NAMALWA (cell line): Measurements from ENCODE around the gene PPP6R2.
"Not testable (repeated sequence)": the region's sequence is repeated elsewhere in the genome, so short reads cannot be mapped to it uniquely, and the experiment has no call there.

Experiments used
- DNase-seq: peaks from one replicate; pipeline ENCODE4 v3.0.0-alpha.2; 2015; ENCODE audit warnings: low spot score

The PPP6R2 gene

DNA sequence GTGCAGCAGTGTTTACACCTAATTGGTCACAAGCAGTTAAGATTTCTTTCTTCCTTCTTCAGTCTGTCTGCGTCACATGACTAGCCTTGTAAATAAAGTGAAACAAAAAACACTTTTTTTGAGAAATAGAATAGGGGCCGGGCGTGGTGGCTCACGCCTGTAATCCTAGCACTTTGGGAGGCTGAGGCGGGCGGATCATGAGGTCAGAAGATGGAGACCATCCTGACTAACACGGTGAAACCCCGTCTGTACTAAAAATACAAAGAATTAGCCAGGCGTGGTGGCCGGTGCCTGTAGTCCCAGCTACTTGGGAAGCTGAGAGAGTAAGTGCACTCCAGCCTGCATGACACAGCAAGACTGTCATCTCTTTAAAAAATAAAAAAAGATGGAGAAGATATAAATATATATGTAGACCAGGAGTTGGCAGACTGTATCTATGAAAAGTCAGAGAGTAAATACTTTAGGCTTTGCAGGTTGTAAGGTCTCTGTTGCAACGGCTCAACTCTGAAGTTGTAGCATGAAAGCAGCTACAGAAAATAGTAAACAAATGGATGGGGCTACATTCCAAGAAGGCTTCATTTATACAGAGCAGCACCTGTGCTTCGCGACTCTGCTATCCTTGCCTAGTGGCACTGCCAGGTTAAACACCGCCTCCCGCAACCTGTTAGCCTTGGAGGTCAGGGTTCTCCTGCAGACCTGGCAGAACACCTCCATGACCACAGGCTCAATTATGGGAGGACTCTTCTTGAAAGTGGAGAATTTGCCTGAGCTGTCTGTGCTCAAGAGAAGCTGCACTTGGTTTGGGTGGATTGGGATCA is 55.9 kb downstream of the PPP6R2 start:
- no peak for DNase-seq

DNA sequence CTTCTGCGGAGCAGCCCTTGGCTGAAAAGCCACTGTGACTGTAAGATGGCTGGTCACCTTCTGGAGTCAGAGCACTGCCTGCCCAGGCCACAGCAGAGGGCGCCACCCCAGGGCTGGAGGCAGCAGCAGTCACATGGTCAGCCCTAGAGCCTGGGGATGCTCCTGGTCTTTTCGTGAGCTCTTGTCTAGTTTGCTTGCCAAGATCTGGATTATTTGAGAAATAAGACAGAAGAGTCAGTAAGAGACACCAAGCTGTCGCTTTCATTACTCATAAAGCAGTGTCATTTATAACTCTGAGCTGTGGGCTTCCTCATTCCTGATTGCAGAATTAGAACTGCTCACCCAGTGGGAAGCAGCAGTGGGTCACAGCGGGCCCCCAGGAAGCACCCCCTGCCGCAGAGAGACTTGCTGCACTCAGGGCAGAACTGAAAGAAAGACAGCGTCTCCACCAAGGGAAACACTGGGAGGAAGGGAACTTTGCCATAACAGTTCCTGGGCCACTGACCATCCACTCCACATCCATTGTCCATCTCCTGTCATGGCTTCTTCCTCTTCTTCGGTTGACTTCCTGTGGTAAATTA is 56.7 kb downstream of the PPP6R2 start:
- DNase-seq, result peak; percentile 34

DNA sequence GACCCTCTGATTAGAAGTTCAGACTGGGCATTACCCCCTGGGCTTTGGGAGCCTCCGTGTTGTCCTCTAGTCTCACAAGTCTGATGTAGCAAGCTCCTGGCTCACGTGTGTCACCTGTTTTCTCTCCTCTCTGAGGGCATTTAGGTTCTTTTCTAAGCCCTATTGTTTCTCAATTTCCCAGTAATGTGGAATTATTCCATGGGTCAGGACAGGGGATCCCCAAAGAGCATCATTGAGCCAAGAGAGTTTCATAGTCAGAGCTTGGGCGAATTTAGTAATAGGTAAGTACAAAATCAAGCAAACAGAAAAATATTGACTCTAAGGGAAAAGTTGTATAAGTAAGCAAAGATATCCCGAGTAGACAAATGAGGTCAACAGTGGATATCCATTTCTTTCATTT is 57.3 kb downstream of the PPP6R2 start:
- no peak for DNase-seq

DNA sequence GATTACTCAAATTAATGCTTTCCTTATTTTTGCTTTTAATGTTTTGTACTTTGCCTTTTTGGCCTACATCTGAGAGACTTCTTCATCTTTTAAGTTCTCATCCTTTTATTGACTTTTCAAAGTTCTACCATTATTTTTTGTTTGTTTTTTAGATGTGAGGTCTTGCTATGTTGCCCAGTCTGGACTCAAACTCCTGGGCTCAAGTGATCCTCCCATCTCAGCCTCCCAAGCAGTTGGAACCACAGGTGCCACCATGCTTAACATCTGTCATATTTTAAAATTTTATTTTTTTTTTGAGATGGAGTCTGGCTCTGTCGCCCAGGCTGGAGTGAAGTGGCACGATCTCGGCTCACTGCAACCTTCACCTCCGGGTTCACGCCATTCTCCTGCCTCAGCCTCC is 57.8 kb downstream of the PPP6R2 start:
- no peak for DNase-seq

DNA sequence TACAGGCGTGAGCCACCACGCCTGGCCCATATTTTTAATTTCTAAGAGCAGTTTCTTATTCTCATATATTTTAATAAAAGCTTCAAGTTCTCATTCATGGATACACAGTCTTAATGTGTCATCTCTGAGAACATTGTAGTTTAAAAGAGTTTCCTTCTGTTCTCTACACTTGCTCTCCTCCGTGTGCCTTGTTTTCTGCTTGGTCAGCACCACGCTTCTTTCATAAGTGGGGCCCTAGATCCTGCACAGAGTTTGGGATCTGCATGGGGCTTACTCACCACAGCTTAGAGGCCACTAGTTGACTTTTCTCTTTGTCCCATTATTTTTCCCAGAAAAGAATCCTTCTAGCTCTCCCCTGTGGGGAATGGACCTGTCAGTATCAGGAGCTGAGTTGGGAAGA is 58.8 kb downstream of the PPP6R2 start:
- no peak for DNase-seq

DNA sequence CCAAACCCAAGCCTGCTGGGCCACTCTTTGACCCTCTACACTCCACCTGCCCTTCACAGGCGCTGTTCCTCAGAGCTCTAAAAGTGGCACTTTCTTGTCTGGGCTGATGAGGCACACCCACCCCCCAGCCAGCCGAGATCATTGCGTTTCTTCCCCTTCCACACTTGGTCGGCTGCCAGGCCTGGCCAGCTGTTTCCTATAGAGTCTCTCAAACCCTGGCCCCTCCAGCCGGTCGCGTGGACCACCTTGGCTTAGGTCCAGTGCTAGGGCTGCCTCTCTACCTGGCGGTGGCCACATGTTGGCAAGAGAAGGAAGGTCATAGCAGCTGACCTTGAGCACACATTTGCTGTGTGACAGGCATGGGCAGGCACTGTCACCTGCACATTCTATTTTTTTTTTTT is 60.6 kb downstream of the PPP6R2 start:
- DNase-seq, result peak; percentile 53

DNA sequence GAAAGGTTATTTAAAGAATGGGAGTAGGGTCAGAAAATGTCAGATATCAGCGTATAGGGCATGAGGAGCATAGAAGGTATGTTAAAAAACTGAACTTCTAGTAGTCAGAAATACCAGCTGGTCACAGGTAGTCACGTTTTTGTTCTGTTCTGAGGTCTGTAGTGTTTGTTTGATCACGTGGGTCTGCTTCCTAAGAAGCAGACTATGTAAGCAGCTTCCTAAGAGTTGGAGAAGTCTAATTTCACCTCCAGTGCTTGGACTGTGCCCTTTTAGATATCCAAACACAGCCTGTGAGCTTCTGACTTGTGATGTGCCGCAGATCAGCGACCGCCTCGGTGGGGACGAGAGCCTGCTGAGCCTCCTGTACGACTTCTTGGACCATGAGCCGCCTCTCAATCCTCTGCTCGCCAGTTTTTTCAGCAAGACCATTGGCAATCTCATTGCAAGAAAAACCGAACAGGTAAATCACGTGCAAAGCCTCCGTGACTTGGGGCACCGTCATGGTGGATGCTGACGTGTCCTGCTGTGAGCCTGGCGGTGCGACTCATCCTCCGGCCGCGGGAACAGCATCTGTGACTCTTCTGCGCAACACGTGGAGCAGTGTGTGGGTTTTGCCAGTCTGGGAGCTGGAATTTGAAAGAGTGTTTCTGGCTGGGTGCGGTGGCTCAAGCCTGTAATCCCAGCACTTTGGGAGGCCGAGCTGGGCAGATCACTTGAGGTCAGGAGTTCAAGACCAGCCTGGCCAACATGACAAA is 63.5 kb downstream of the PPP6R2 start:
- no peak for DNase-seq

DNA sequence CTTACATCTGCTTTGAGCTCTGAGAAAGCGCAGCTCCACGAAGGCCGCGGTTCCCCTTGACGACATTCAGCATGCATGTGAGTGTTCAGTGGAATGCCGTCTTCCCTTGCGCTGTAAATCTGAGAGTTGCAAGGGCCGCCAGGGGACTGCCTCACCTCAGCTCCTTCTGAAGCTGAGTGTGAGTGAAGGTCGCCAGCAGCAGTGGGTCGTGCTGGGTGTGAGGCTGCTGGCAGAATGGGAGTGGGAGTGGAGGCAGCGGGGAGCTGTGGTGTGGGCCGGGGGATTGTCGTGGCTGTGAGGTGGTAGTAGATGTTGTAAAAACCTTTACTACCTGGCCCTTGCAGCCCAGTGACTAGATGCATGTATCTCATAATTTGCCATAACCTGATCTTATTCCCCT is 65.2 kb downstream of the PPP6R2 start:
- no peak for DNase-seq

DNA sequence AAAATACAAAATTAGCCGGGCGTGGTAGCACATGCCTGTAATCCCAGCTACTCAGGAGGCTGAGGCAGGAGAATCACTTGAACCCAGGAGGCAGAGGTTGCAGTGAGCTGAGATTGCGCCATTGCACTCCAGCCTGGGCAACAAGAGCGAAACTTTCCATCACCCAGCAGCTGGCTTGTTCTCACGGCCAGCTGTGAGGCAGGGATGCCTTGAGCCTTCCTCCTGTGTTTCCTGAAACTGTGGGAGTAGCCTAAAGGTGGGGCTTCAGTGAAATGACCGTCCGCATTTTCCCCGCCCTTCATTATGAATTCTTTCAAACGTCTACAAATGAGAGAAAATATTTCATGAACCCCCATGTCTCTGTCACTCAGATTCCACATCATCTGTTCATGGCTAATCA is 65.8 kb downstream of the PPP6R2 start:
- not testable (repeated sequence) for DNase-seq

DNA sequence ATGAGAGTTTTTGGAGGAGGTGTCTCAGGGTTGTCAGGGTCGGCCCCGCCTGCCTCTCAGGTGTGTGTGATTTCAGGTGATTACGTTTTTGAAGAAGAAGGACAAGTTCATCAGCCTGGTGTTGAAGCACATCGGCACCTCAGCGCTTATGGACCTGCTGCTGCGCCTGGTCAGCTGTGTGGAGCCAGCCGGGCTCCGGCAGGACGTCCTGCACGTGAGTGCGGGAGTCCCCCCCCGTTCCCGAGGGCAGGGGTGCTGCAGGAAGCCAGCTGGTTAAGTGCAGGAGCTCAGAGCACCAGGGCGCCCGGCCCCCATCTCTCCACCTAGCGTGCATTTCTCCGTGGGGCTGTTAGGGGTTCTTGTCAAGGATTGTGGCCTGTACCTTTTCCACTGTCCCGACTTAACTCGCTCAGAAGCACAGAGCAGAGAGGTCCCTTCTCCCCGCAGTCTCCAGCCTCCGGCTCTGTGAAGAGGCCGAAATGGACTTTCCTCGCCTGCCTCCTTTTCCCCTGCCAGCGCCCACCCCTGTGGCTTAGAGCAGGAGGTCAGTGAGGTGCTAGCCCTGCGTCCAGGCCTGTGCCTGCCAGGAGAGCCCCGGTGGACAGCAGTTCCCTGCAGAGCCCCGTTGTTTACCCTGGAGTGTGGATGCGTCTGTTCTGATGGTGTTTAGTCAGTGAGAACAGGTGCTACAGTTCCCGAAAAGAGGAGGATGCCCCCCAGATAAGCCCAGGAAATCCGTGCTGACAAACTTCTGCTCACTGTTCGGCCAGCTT is 71.5 kb downstream of the PPP6R2 start:
- no peak for DNase-seq

DNA sequence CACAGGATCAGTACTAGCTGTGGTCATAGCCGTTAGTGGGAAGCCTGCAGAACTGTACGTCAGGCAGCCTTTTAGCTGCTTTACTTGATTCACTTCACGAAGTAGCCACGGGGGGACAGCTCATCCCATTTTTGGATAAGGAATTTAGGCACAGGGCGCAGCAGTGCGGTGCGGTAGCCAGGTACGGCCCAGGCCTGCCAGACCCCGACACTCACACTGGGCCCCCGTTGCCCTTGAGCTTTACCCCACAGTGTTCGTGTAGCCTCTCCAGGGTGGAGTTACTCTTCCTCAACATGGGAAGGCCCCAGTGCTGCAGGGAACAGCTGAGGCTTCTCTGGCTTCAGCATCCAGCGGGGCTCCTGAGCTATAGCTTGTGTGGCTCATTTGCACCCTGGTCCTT is 72.3 kb downstream of the PPP6R2 start:
- DNase-seq, result no peak

DNA sequence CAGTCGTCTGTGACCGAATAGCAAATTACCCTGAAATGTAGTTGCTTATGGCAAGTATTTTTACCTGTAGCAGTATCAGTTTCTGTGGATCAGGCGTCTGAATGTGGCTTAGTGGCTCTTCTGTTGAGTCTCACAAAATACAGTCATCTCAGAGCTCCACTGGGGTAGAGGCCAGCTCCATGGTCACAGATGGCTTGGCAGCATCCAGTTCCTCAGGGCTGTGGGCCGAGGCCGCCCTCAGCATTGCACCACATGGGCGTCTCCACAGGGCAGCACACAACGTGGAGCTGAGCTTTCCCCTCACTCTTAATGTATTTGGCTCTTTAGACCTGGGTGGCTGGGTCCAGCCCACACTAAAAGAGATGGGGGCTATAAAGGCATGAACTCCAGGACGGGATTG is 73.9 kb downstream of the PPP6R2 start:
- DNase-seq, result no peak

DNA sequence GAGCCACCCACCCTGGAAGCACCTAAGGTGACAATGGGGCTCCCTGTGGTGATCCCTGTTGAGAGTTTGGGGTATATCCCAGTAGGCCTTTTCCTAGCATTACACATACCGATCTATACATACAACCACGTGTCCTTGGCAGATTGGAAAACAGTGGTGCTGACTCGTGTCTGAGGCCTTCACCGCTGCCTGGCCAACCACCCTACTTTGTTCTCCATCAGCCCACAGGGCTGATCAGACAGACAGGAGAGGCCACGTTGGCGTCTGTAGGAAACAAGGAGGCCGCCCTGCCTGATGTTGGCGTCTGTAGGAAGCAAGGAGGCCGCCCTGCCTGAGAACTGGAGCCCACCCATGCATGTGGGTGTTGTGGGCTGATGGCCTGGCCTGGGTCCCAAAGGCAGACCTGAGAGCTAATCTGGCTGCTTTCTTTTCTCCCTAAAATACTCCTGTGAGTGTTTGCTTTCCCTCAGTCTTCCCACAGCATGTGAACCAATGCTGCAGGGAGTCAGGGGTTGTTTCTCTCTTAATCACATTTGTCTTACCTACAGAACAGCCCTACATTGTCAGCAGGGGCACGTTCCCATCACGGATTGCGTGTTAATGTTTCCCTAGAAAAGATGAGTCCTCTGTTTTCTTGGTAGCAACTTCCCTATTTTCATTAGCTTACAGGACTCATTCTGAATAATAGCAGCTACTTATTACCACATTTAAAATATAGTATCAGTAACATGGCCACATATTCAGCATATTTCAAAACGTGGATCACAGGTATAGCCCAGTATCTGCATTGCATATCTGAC is 74.5 kb downstream of the PPP6R2 start:
- DNase-seq, result no peak

DNA sequence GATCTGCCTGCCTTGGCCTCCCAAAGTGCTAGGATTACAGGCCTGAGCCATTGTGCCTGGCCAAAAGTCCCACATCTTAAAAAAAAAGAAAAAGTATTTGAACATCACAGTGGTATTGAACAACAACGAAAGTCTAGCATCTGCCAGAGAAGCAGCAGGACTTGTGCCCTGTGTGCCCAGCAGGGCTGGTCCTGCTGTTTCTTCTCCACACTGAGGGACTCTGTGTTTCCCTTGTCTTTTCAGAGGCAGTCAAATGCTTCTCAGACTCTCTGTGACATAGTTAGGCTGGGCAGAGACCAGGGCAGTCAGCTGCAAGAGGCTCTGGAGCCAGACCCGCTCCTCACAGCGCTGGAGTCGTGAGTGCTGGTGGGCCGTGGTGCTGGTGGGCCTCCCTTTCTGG is 75.5 kb downstream of the PPP6R2 start:
- DNase-seq, result no peak

DNA sequence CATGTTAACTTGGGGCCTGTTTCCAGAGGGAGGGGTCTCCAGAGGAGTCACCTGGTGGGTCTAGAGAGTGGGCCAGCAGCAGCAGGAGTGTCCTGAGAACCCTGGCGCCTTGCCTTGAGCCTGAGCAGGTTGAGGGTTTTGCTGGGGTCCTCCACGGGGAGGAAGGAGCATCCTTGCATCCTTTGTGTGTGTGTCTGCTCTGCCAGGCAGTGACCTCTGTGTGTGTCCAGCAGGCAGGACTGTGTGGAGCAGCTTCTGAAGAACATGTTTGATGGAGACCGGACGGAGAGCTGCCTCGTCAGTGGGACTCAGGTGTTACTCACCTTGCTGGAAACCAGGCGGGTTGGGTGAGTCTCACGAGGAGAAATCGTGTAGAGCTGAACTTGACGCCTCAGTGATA is 76.0 kb downstream of the PPP6R2 start:
- no peak for DNase-seq

DNA sequence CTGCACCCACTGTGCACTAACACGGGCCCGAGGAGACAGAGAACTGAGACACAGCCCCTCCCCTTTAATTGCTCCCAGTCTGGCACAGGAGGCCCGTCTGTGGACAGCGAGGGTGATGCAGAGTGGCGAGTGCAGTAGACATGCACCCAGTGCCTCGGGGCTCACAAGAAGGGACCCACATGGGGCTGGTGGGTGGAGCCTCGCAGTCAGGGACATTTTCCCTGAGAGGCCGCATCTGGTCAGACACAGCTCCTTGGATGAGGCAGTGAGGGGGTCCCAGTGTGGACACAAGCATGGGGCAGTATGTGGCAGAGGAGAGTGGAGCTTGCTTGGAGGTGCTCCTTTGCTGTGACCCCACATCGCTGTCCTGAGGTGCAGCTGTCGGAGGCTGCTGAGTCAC is 76.9 kb downstream of the PPP6R2 start:
- DNase-seq, result no peak

DNA sequence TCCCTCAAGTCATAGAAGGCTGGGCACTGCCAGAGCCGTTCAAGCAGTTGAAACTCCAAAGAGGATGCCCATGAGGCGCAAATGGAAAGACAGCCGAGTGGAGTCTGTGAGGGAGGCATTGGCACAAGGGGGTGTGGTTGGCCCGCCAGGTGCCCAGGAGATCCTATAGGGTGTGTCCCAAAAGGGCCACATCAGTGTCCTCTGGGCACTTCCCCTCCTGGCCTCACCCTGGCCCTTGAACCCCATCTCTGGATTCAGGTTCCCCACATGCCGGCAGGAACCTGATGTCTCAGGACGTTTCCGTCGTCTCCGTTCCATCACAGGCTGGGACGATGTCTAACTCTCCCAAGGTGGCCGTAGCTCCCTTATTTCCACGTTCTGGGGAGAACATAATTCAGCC is 77.5 kb downstream of the PPP6R2 start:
- no peak for DNase-seq

DNA sequence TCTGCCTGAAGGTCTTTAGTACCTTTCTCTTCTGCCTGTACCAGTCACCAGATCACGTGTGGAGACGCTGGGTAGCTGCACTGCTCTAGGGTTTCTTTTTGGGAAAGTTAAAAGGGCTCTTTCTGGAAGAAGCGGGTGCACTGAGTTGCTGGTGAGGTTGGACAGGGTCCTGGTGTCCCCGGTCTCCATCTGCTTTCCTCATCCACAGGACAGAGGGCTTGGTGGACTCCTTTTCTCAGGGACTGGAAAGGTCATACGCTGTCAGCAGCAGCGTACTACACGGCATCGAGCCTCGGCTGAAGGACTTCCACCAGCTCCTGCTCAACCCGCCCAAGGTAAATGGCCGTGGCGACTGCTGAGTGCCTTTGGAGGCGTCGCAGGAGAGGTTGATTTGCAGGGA is 78.9 kb downstream of the PPP6R2 start:
- DNase-seq, result no peak

DNA sequence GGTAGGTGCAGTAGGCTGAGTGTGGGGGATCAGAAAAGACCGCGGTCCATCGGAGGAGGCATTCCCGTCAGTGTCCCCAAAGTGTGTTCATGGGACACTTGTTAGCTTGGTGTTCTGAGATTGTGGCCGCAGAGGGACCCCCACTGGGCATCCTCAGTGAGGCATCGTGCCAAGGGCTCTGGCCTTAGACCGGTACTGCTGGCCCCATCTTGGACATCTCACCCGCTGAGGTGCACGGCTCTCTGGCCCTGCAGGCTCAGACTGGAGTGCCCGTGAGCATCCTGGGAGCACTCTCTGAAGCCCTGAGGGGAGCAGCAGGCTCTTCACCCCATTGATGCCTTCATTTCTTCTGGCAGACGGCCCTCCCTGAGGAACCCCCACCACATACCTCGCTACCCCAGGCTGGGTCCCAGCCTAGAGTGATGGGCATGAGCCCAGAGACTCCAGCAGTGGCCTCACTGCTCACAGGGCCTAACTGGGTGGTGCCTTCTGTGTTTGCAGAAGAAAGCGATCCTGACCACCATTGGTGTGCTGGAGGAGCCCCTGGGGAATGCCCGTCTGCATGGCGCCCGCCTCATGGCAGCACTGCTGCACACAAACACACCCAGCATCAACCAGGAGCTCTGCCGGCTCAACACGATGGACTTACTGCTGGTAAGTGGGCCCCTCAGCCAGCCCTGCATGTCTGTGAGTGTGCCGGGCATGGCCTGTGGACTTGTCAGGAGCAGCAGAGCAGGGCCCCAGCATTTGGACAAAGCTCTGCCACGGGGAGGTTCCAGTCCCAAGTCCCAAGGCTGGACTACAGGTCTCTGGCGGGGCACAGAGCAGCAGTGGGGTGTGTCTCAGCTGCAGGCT is 80.1 kb downstream of the PPP6R2 start:
- no peak for DNase-seq

DNA sequence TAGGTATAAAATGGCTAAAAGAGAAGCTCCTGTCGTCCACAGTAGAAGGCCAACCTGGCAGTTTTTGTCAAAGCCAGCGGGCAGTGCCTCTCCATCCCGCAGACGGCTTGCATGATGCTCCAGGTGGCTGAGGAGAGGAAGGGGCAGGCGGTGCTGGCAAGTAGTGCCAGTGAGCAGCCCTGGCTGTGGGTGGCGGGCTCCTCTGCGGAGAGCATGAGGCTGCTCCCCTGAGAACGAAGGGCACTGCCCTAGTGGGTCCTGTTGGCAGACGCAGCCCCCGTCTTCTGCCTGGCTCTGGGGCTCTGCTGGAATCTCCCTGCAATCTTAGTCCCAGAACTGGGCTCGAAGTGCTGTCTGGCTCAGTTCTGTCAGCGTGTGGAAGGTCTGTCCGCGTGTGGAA is 80.8 kb downstream of the PPP6R2 start:
- DNase-seq, result no peak
